GM23338 (cell line): ENCODE measurements around the gene DDIAS.
"Not testable (repeated sequence)": the region's sequence is repeated elsewhere in the genome, so short reads cannot be mapped to it uniquely, and the experiment has no call there.

ENCODE experiments used
- CREB1 ChIP-seq: fragments of 250-450 bp; sonication (Bioruptor Pico); IDR thresholded peaks from 2 replicates; pipeline ENCODE4 v1.5.0; 2020; ENCODE audit warnings: low read depth, mild to moderate bottlenecking, moderate library complexity
- EZH2 ChIP-seq: fragments of 200-600 bp; sonication (generic); IDR thresholded peaks from one replicate; pipeline ENCODE4 v1.8.0; 2017; ENCODE audit warnings: antibody characterized with exemption, mild to moderate bottlenecking, low read depth; ENCODE audit not compliant: unreplicated experiment
- EZH2phosphoT487 ChIP-seq: fragments of 200-600 bp; sonication (generic); IDR thresholded peaks from one replicate; pipeline ENCODE4 v1.8.1; 2018; ENCODE audit warnings: antibody characterized with exemption; ENCODE audit not compliant: unreplicated experiment
- JUNB ChIP-seq: IDR thresholded peaks from one replicate; pipeline ENCODE4 v1.6.1; 2016; ENCODE audit warnings: antibody characterized with exemption; ENCODE audit not compliant: unreplicated experiment
- NANOG ChIP-seq: IDR thresholded peaks from 2 replicates; pipeline ENCODE4 v1.6.1; 2016; ENCODE audit warnings: antibody characterized with exemption, borderline replicate concordance
- POLR2AphosphoS5 ChIP-seq: IDR thresholded peaks from 2 replicates; pipeline ENCODE4 v1.6.1; 2016; ENCODE audit warnings: antibody characterized with exemption, low read depth
- STAT1 ChIP-seq: IDR thresholded peaks from one replicate; pipeline ENCODE4 v1.6.1; 2016; ENCODE audit warnings: antibody characterized with exemption; ENCODE audit not compliant: unreplicated experiment
- ZNF114 ChIP-seq: fragments of 250-450 bp; sonication (Bioruptor Pico); IDR thresholded peaks from 2 replicates; pipeline ENCODE4 v1.5.0; 2020; ENCODE audit warnings: mild to moderate bottlenecking, moderate library complexity
- ZNF331 ChIP-seq: fragments of 250-450 bp; sonication (Bioruptor Pico); IDR thresholded peaks from 2 replicates; pipeline ENCODE4 v1.5.0; 2020; ENCODE audit warnings: low read depth, mild to moderate bottlenecking, moderate library complexity
- TF ChIP-seq, protein P1 (sequence below), 2 experiments: fragments of 200-600 bp in 1 of 2; sonication (generic) in 1 of 2; conservative IDR thresholded peaks; 2 replicates each; pipeline versions ENCODE4 v1.5.1 to v1.6.1; 2016 to 2017; ENCODE audit warnings: antibody characterized with exemption in 2 of 2, low read depth in 2 of 2, mild to moderate bottlenecking in 2 of 2, moderate library complexity in 1 of 2
- TF ChIP-seq, protein P2 (sequence below): IDR thresholded peaks from one replicate; pipeline ENCODE4 v1.6.1; 2018; ENCODE audit warnings: antibody characterized with exemption; ENCODE audit not compliant: unreplicated experiment
- TF ChIP-seq, protein P3 (sequence below): IDR thresholded peaks from 2 replicates; pipeline ENCODE4 v1.6.1; 2016; ENCODE audit warnings: antibody characterized with exemption

DNA sequence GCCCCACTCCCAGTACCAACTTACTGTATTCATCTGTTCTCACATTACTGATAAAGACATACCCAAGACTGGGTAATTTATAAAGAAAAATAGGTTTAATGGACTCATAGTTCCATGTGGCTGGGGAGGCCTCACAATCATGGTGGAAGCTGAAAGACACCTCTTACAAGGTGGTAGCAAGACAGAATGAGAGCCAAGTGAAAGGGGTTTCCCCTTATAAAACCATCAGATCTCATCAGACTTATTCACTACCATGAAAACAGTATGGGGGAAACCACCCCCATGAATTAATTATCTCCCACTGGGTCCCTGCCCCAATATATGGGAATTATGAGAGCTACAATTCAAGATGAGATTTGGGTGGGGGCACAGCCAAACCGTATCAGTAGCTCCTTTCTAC is 43.5 kb downstream of the DDIAS start:
- TF ChIP-seq, protein P1, sequence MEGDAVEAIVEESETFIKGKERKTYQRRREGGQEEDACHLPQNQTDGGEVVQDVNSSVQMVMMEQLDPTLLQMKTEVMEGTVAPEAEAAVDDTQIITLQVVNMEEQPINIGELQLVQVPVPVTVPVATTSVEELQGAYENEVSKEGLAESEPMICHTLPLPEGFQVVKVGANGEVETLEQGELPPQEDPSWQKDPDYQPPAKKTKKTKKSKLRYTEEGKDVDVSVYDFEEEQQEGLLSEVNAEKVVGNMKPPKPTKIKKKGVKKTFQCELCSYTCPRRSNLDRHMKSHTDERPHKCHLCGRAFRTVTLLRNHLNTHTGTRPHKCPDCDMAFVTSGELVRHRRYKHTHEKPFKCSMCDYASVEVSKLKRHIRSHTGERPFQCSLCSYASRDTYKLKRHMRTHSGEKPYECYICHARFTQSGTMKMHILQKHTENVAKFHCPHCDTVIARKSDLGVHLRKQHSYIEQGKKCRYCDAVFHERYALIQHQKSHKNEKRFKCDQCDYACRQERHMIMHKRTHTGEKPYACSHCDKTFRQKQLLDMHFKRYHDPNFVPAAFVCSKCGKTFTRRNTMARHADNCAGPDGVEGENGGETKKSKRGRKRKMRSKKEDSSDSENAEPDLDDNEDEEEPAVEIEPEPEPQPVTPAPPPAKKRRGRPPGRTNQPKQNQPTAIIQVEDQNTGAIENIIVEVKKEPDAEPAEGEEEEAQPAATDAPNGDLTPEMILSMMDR (conservative IDR thresholded peaks at IDR 0.05; ENCODE audit: low read depth in 2 of 2), result not testable (repeated sequence)
- TF ChIP-seq POLR2AphosphoS5; STAT1; EZH2; EZH2phosphoT487; CREB1; JUNB; ZNF331 (CRISPR knock-in tag); NANOG; ZNF114 (CRISPR knock-in tag): not testable (repeated sequence)
- TF ChIP-seq, protein P2, sequence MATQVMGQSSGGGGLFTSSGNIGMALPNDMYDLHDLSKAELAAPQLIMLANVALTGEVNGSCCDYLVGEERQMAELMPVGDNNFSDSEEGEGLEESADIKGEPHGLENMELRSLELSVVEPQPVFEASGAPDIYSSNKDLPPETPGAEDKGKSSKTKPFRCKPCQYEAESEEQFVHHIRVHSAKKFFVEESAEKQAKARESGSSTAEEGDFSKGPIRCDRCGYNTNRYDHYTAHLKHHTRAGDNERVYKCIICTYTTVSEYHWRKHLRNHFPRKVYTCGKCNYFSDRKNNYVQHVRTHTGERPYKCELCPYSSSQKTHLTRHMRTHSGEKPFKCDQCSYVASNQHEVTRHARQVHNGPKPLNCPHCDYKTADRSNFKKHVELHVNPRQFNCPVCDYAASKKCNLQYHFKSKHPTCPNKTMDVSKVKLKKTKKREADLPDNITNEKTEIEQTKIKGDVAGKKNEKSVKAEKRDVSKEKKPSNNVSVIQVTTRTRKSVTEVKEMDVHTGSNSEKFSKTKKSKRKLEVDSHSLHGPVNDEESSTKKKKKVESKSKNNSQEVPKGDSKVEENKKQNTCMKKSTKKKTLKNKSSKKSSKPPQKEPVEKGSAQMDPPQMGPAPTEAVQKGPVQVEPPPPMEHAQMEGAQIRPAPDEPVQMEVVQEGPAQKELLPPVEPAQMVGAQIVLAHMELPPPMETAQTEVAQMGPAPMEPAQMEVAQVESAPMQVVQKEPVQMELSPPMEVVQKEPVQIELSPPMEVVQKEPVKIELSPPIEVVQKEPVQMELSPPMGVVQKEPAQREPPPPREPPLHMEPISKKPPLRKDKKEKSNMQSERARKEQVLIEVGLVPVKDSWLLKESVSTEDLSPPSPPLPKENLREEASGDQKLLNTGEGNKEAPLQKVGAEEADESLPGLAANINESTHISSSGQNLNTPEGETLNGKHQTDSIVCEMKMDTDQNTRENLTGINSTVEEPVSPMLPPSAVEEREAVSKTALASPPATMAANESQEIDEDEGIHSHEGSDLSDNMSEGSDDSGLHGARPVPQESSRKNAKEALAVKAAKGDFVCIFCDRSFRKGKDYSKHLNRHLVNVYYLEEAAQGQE, result not testable (repeated sequence)
- TF ChIP-seq, protein P3, sequence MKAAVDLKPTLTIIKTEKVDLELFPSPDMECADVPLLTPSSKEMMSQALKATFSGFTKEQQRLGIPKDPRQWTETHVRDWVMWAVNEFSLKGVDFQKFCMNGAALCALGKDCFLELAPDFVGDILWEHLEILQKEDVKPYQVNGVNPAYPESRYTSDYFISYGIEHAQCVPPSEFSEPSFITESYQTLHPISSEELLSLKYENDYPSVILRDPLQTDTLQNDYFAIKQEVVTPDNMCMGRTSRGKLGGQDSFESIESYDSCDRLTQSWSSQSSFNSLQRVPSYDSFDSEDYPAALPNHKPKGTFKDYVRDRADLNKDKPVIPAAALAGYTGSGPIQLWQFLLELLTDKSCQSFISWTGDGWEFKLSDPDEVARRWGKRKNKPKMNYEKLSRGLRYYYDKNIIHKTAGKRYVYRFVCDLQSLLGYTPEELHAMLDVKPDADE, result not testable (repeated sequence)
